GM23338 (cell line): ENCODE results near the gene IGFLR1. TPM values are rescaled to one million over a fixed set of nuclear protein-coding genes. Genes with fewer than 3 reads are reported as not detected.

Source experiments
- ATAC-seq: fragments of 200-7000 bp; cut with Tn5 transposase; 3 replicates; pipeline ENCODE4 v1.9.1; 2020
- DNase-seq: peaks from one replicate; pipeline ENCODE4 v3.0.0-alpha.2; 2015; ENCODE audit warnings: low spot score
- H2AFZ ChIP-seq: fragments of 200-600 bp; sonication (generic); 2 replicates; pipeline ENCODE4 v1.8.0; 2016; ENCODE audit warnings: antibody characterized with exemption, mild to moderate bottlenecking, moderate library complexity
- H3F3A ChIP-seq: fragments of 200-600 bp; sonication (generic); replicated peaks from 2 replicates; pipeline ENCODE4 v1.8.0; 2017; ENCODE audit warnings: antibody characterized with exemption, mixed run types, low read depth
- H3K27ac ChIP-seq: fragments of 200-600 bp; sonication (generic); 2 replicates; pipeline ENCODE4 v1.6.1; 2016; ENCODE audit warnings: low read depth
- H3K27me3 ChIP-seq: fragments of 200-600 bp; sonication (generic); 2 replicates; pipeline ENCODE4 v1.8.0; 2016; ENCODE audit warnings: mild to moderate bottlenecking, mixed run types, moderate library complexity; ENCODE audit not compliant: insufficient read depth
- H3K36me3 ChIP-seq: fragments of 200-600 bp; sonication (generic); 2 replicates; pipeline ENCODE4 v1.8.0; 2016; ENCODE audit warnings: mild to moderate bottlenecking; ENCODE audit not compliant: insufficient read depth
- H3K4me1 ChIP-seq: fragments of 200-600 bp; sonication (generic); 2 replicates; pipeline ENCODE4 v1.8.0; 2016; ENCODE audit warnings: mild to moderate bottlenecking, moderate library complexity; ENCODE audit not compliant: insufficient read depth
- H3K4me2 ChIP-seq: fragments of 200-600 bp; sonication (generic); 2 replicates; pipeline ENCODE4 v1.7.1; 2017; ENCODE audit warnings: mixed run types
- H3K4me3 ChIP-seq: fragments of 200-600 bp; sonication (generic); 2 replicates; pipeline ENCODE4 v1.6.1; 2016; ENCODE audit warnings: mixed run types
- H3K79me2 ChIP-seq: fragments of 200-600 bp; sonication (generic); replicated peaks from 2 replicates; pipeline ENCODE4 v1.8.0; 2017; ENCODE audit warnings: mild to moderate bottlenecking; ENCODE audit not compliant: insufficient read depth
- H3K9me2 ChIP-seq: fragments of 200-600 bp; sonication (generic); 2 replicates; pipeline ENCODE4 v1.8.0; 2017; ENCODE audit not compliant: insufficient read depth
- H4K20me1 ChIP-seq: fragments of 200-600 bp; sonication (generic); replicated peaks from 2 replicates; pipeline ENCODE4 v1.8.0; 2017; ENCODE audit warnings: mild to moderate bottlenecking; ENCODE audit not compliant: insufficient read depth
- H3K27ac Mint-ChIP-seq: 2 replicates; pipeline ENCODE4 v1.8.0; 2020; ENCODE audit warnings: inconsistent platforms, mild to moderate bottlenecking, moderate library complexity, mixed read lengths
- H3K27me3 Mint-ChIP-seq: 3 replicates; pipeline ENCODE4 v1.8.0; 2022; ENCODE audit warnings: low read depth, mild to moderate bottlenecking, moderate library complexity, mixed read lengths, inconsistent platforms; ENCODE audit not compliant: insufficient read depth, poor library complexity
- H3K36me3 Mint-ChIP-seq: 3 replicates; pipeline ENCODE4 v1.8.0; 2021; ENCODE audit warnings: low read depth, mild to moderate bottlenecking, inconsistent platforms, moderate library complexity, mixed read lengths
- H3K4me1 Mint-ChIP-seq: 3 replicates; pipeline ENCODE4 v1.8.0; 2020; ENCODE audit warnings: mild to moderate bottlenecking, inconsistent platforms, mixed read lengths
- H3K4me3 Mint-ChIP-seq: 3 replicates; pipeline ENCODE4 v1.8.0; 2021; ENCODE audit warnings: moderate library complexity, mild to moderate bottlenecking, inconsistent platforms, mixed read lengths
- H3K9me3 Mint-ChIP-seq: 3 replicates; pipeline ENCODE4 v1.8.0; 2020; ENCODE audit warnings: moderate library complexity, mild to moderate bottlenecking, inconsistent platforms, mixed read lengths
- CTCF ChIP-seq, 2 experiments: fragments of 200-600 bp in 1 of 2; sonication (generic) in 1 of 2; conservative IDR thresholded peaks; 2 replicates each; pipeline versions ENCODE4 v1.5.1 to v1.6.1; 2016 to 2017; ENCODE audit warnings: antibody characterized with exemption in 2 of 2, low read depth in 2 of 2, mild to moderate bottlenecking in 2 of 2, moderate library complexity in 1 of 2
- EZH2 ChIP-seq: fragments of 200-600 bp; sonication (generic); IDR thresholded peaks from one replicate; pipeline ENCODE4 v1.8.0; 2017; ENCODE audit warnings: antibody characterized with exemption, mild to moderate bottlenecking, low read depth; ENCODE audit not compliant: unreplicated experiment
- EZH2phosphoT487 ChIP-seq: fragments of 200-600 bp; sonication (generic); IDR thresholded peaks from one replicate; pipeline ENCODE4 v1.8.1; 2018; ENCODE audit warnings: antibody characterized with exemption; ENCODE audit not compliant: unreplicated experiment
- JUNB ChIP-seq: IDR thresholded peaks from one replicate; pipeline ENCODE4 v1.6.1; 2016; ENCODE audit warnings: antibody characterized with exemption; ENCODE audit not compliant: unreplicated experiment
- NANOG ChIP-seq: IDR thresholded peaks from 2 replicates; pipeline ENCODE4 v1.6.1; 2016; ENCODE audit warnings: antibody characterized with exemption, borderline replicate concordance
- POLR2AphosphoS5 ChIP-seq: IDR thresholded peaks from 2 replicates; pipeline ENCODE4 v1.6.1; 2016; ENCODE audit warnings: antibody characterized with exemption, low read depth
- STAT1 ChIP-seq: IDR thresholded peaks from one replicate; pipeline ENCODE4 v1.6.1; 2016; ENCODE audit warnings: antibody characterized with exemption; ENCODE audit not compliant: unreplicated experiment
- ZNF114 ChIP-seq: fragments of 250-450 bp; sonication (Bioruptor Pico); IDR thresholded peaks from 2 replicates; pipeline ENCODE4 v1.5.0; 2020; ENCODE audit warnings: mild to moderate bottlenecking, moderate library complexity
- ZNF331 ChIP-seq: fragments of 250-450 bp; sonication (Bioruptor Pico); IDR thresholded peaks from 2 replicates; pipeline ENCODE4 v1.5.0; 2020; ENCODE audit warnings: low read depth, mild to moderate bottlenecking, moderate library complexity
- polyA plus RNA-seq: library from polyadenylated mRNA; unstranded; fragments of >200 nt; fragmentation: Nextera tagmentation; extraction: Ambion mirVana; gene quantifications from 2 replicates; pipeline ENCODE4 v1.2.1, GENCODE V29; 2016
- total RNA-seq: library from RNA; depleted of rRNA; stranded (reverse); fragments of >200 nt; shearing (Covaris generic); gene quantifications from 2 replicates; pipeline ENCODE4 v1.2.3, GENCODE V29; 2014
- TF ChIP-seq, protein P1 (sequence below): IDR thresholded peaks from one replicate; pipeline ENCODE4 v1.6.1; 2018; ENCODE audit warnings: antibody characterized with exemption; ENCODE audit not compliant: unreplicated experiment
- TF ChIP-seq, protein P2 (sequence below): fragments of 250-450 bp; sonication (Bioruptor Pico); IDR thresholded peaks from 2 replicates; pipeline ENCODE4 v1.5.0; 2020; ENCODE audit warnings: mild to moderate bottlenecking, moderate library complexity
- TF ChIP-seq, protein P3 (sequence below): IDR thresholded peaks from 2 replicates; pipeline ENCODE4 v1.6.1; 2016; ENCODE audit warnings: antibody characterized with exemption

IGFLR1 gene
- total and polyA plus RNA-seq, 2 experiments from 2014 or later, result 14.4 to 17.8 TPM

GRCh38 chr19:35775046-35775297 is 32.7 kb upstream of the IGFLR1 start (continued):
- TF ChIP-seq POLR2AphosphoS5 (no peak), ZNF331 (CRISPR knock-in tag) (no peak), JUNB (no peak)

DNA sequence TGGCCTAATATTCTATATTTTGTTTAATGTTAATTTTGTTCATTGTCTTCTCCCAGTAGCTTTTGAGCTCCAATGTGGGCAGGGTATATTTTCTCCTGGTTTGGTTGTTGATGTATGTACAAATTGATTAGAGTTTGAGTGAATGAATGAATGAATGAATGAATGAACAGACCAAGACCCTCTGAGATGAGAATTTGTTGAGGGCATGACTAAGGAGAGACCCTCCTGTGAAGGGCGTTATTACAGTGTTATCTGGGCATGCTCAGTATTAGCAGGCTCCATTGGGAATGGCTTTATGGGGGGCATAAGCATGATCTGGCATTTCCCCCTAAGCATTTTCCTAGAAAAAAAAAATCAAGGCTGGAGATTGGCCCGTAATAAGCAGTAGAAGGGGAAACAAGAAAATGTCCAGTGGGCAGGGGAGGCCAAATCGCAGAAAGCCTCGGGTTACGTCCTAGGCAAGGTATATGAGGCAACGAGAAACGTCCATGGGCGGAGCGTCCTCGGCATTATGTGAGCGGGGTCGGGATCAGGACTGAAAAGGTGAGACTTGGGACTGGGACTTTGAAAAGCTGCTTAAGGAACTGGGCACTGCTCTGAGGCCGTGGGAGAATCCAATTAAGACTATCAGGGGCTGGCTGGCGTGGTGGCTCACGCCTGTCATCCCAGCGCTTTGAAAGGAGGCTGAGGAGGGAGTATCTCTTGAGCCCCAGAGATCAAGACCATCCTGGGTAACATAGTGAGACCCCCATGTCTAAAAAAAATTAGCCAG is 32.2 kb upstream of the IGFLR1 start:
- no peaks in the 10 kb centered on the region for H3K79me2 ChIP-seq
- H3F3A ChIP-seq, result peaks cover 7% of the 10 kb centered on the region; the same call in 1 of the 2 replicates
- no peaks in the 10 kb centered on the region for H3K9me2 ChIP-seq
- no peaks in the 10 kb centered on the region for H3K36me3 ChIP-seq
- peaks cover 16% of the 10 kb centered on the region for H3K27me3 ChIP-seq
- no peaks in the 10 kb centered on the region; the same call in 2 of the 3 replicates for H3K9me3 Mint-ChIP-seq
- ATAC-seq (no peak), DNase-seq (peak; percentile 37)
- H3K27ac Mint-ChIP-seq, result no peak overlapping the region
- H2AFZ ChIP-seq, result no peak overlapping the region
- no peaks in the 10 kb centered on the region; the same call in 1 of the 2 replicates for H4K20me1 ChIP-seq
- no peaks in the 10 kb centered on the region; the same call in 2 of the 3 replicates for H3K36me3 Mint-ChIP-seq
- H3K4me2 ChIP-seq, result peak overlapping the region; percentile 62
- peak overlapping the region; percentile 1; the same call in 2 of the 3 replicates for H3K4me3 Mint-ChIP-seq
- H3K27me3 Mint-ChIP-seq, result peaks cover 21% of the 10 kb centered on the region
- H3K4me3 ChIP-seq, result peak overlapping the region; percentile 65; the same call in 1 of the 2 replicates
- peaks cover 32% of the 10 kb centered on the region for H3K4me1 Mint-ChIP-seq
- no peak overlapping the region for H3K27ac ChIP-seq
- H3K4me1 ChIP-seq, result peaks cover 22% of the 10 kb centered on the region
- TF ChIP-seq CTCF (conservative IDR thresholded peaks at IDR 0.05; ENCODE audit: low read depth in 2 of 2), result no peak
- no peak for TF ChIP-seq STAT1
- TF ChIP-seq JUNB, result no peak
- TF ChIP-seq ZNF114 (CRISPR knock-in tag), result no peak
- TF ChIP-seq ZNF331 (CRISPR knock-in tag), result no peak
- no peak for TF ChIP-seq NANOG
- TF ChIP-seq EZH2, result no peak
- TF ChIP-seq POLR2AphosphoS5, result no peak
- TF ChIP-seq, protein P1, sequence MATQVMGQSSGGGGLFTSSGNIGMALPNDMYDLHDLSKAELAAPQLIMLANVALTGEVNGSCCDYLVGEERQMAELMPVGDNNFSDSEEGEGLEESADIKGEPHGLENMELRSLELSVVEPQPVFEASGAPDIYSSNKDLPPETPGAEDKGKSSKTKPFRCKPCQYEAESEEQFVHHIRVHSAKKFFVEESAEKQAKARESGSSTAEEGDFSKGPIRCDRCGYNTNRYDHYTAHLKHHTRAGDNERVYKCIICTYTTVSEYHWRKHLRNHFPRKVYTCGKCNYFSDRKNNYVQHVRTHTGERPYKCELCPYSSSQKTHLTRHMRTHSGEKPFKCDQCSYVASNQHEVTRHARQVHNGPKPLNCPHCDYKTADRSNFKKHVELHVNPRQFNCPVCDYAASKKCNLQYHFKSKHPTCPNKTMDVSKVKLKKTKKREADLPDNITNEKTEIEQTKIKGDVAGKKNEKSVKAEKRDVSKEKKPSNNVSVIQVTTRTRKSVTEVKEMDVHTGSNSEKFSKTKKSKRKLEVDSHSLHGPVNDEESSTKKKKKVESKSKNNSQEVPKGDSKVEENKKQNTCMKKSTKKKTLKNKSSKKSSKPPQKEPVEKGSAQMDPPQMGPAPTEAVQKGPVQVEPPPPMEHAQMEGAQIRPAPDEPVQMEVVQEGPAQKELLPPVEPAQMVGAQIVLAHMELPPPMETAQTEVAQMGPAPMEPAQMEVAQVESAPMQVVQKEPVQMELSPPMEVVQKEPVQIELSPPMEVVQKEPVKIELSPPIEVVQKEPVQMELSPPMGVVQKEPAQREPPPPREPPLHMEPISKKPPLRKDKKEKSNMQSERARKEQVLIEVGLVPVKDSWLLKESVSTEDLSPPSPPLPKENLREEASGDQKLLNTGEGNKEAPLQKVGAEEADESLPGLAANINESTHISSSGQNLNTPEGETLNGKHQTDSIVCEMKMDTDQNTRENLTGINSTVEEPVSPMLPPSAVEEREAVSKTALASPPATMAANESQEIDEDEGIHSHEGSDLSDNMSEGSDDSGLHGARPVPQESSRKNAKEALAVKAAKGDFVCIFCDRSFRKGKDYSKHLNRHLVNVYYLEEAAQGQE, result no peak
- TF ChIP-seq EZH2phosphoT487, result no peak
- TF ChIP-seq, protein P2, sequence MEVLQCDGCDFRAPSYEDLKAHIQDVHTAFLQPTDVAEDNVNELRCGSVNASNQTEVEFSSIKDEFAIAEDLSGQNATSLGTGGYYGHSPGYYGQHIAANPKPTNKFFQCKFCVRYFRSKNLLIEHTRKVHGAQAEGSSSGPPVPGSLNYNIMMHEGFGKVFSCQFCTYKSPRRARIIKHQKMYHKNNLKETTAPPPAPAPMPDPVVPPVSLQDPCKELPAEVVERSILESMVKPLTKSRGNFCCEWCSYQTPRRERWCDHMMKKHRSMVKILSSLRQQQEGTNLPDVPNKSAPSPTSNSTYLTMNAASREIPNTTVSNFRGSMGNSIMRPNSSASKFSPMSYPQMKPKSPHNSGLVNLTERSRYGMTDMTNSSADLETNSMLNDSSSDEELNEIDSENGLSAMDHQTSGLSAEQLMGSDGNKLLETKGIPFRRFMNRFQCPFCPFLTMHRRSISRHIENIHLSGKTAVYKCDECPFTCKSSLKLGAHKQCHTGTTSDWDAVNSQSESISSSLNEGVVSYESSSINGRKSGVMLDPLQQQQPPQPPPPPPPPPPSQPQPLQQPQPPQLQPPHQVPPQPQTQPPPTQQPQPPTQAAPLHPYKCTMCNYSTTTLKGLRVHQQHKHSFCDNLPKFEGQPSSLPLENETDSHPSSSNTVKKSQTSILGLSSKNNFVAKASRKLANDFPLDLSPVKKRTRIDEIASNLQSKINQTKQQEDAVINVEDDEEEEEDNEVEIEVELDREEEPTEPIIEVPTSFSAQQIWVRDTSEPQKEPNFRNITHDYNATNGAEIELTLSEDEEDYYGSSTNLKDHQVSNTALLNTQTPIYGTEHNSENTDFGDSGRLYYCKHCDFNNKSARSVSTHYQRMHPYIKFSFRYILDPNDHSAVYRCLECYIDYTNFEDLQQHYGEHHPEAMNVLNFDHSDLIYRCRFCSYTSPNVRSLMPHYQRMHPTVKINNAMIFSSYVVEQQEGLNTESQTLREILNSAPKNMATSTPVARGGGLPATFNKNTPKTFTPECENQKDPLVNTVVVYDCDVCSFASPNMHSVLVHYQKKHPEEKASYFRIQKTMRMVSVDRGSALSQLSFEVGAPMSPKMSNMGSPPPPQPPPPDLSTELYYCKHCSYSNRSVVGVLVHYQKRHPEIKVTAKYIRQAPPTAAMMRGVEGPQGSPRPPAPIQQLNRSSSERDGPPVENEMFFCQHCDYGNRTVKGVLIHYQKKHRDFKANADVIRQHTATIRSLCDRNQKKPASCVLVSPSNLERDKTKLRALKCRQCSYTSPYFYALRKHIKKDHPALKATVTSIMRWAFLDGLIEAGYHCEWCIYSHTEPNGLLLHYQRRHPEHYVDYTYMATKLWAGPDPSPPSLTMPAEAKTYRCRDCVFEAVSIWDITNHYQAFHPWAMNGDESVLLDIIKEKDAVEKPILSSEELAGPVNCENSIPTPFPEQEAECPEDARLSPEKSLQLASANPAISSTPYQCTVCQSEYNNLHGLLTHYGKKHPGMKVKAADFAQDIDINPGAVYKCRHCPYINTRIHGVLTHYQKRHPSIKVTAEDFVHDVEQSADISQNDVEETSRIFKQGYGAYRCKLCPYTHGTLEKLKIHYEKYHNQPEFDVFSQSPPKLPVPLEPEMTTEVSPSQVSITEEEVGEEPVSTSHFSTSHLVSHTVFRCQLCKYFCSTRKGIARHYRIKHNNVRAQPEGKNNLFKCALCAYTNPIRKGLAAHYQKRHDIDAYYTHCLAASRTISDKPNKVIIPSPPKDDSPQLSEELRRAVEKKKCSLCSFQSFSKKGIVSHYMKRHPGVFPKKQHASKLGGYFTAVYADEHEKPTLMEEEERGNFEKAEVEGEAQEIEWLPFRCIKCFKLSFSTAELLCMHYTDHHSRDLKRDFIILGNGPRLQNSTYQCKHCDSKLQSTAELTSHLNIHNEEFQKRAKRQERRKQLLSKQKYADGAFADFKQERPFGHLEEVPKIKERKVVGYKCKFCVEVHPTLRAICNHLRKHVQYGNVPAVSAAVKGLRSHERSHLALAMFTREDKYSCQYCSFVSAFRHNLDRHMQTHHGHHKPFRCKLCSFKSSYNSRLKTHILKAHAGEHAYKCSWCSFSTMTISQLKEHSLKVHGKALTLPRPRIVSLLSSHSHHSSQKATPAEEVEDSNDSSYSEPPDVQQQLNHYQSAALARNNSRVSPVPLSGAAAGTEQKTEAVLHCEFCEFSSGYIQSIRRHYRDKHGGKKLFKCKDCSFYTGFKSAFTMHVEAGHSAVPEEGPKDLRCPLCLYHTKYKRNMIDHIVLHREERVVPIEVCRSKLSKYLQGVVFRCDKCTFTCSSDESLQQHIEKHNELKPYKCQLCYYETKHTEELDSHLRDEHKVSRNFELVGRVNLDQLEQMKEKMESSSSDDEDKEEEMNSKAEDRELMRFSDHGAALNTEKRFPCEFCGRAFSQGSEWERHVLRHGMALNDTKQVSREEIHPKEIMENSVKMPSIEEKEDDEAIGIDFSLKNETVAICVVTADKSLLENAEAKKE (CRISPR knock-in tag), result no peak
- TF ChIP-seq, protein P3, sequence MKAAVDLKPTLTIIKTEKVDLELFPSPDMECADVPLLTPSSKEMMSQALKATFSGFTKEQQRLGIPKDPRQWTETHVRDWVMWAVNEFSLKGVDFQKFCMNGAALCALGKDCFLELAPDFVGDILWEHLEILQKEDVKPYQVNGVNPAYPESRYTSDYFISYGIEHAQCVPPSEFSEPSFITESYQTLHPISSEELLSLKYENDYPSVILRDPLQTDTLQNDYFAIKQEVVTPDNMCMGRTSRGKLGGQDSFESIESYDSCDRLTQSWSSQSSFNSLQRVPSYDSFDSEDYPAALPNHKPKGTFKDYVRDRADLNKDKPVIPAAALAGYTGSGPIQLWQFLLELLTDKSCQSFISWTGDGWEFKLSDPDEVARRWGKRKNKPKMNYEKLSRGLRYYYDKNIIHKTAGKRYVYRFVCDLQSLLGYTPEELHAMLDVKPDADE, result no peak
